ENCODE results near the gene GRID1. TPM values are rescaled to one million over a fixed set of nuclear protein-coding genes. Genes with fewer than 3 reads are reported as not detected.
A peak's percentile ranks its signal among the peaks of the same experiment; 100 is the strongest.

GRID1 gene
- total RNA-seq, 1 donor from 2014 or later, result 0.68 TPM

DNA sequence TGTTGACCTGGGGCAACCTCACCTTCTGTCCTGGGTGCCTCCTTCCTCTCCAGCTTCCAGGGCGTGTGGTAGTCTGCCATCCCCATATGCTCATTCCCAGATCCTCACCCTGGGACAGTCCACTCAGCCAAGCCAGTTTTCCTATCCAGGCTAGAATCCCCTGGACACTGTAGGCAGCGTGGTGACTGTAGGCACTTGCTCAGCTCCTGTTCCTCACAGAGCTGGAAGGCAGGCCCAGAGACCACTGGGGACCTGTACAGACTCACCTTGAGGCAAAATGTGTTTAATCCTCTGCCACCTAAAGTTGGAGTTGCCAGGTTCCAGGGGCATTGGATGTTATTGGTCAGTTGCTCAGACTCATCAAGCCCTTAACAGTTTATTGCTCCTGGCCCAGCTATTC, 2.4 kb upstream of the GRID1 start:
- ATAC-seq, result no peak

GRCh38 chr10:86368046-86368445, 1.5 kb upstream of the GRID1 start:
- ATAC-seq, result no peak

GRCh38 chr10:86367152-86367951, 757 bp upstream of the GRID1 start:
- ATAC-seq, result no peak

DNA sequence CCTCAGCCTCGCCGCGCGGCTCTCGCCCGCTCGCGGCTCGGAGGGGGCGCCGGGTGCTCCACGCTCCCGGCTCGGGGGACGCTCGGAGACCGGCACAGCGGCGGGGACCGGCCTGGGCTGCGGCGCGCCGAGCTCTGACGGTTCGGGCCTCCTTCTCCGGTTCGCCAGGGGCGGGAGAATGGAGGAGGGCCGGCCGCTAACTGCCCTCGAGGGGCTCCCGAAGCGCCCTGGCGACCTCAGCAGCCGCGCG, 232 bp upstream of the GRID1 start:
- no peak for ATAC-seq

- no peak for ATAC-seq
Measured at GRCh38 chr10:86365346-86366032, 1.1 kb downstream of the GRID1 start.

- no peak for ATAC-seq
Measured at GRCh38 chr10:86364491-86365345, 1.9 kb downstream of the GRID1 start.

DNA sequence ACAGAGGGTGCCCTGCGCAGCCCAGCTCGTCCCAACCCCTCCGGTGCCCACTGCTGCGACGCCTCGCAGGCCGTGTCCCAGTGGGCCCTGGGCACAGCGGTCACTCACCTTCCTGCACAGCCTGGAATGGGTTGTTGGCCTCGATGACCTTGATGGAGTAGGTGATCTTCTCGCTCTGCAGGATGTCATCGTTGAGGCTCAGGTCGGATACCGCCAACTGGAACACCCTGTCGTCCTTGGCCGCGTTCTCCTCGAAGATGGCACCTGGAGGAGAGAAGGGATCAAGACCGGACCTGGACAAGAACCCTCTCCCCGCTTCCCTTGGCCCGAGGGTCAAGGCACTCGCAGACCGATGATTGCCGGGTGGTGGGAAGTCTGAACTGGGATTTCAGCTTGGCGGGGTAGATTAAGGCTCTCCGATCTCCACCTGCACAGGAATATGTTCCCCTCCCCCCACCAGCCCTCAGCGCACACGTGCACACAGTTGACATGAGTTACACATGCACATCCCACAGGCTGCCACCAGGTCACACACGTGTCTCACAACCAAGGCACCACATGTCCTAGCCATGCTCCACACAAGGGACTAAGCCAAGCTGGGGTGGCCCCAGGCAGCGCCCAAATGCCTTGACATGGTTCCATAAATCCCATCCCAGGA, 2.6 kb downstream of the GRID1 start:
- peak; percentile 40 for ATAC-seq

DNA sequence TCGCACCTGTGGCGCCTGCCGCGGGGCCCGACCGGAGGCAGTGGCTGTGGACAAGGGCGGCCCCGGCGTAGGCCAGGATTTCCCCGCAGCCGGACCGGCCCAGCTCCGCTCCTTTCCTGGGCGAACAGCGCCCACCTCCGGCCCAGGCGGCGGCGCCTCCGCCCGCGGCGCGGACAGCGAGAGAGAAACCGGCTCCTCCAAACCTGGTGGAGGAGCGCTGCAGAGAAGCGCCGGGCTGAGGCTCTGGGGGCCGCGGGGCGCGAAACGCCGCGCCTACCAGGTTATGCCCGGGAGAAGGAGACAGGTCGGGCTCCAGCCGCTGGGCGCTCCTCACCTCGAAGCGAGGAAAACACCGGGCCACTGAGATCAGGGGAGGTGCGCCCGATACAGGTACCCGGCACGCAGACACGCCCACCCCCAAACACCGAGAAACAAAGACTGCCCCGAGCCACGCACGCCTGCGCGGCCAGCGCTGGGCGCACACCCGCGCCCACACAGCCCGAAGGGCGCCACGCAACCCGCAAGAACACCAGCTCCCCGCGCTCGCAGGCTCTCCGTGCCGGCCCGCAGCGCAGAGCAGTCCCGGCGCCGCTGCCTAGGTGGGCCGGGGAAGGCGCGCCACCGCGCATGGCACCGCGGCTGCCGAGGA, 3.3 kb downstream of the GRID1 start:
- peak; percentile 59 for ATAC-seq

GRCh38 chr10:86362586-86363183, 3.9 kb downstream of the GRID1 start:
- no peak for ATAC-seq

GRCh38 chr10:86362129-86362527, 4.5 kb downstream of the GRID1 start:
- ATAC-seq, result no peak

- no peak for ATAC-seq
Measured at GRCh38 chr10:86361156-86362128, 5.2 kb downstream of the GRID1 start.

- no peak for ATAC-seq
Measured at GRCh38 chr10:86360657-86361056, 5.9 kb downstream of the GRID1 start.

DNA sequence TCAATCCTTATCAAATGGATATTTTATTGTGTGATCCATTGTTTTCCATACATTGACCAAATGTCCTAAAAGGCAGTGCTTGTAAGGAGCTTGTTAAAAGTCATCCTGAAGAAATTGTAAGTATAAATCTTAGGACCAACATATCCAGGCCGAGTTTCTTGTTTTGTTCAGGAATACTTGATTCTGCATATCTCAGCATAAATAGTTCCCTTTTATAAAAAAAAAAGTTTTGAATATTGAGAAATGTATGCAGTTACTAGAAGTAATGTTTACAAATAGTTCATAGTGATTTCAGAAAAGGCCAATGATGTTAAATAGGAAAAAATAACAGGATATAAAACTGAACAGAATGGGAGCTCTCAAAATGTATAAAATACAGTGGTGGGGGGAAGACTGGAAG, 6.6 kb downstream of the GRID1 start:
- no peak for ATAC-seq

- no peak for ATAC-seq
Measured at GRCh38 chr10:86359111-86359510, 7.5 kb downstream of the GRID1 start.

- no peak for ATAC-seq
Measured at GRCh38 chr10:86357676-86358075, 8.9 kb downstream of the GRID1 start.

DNA sequence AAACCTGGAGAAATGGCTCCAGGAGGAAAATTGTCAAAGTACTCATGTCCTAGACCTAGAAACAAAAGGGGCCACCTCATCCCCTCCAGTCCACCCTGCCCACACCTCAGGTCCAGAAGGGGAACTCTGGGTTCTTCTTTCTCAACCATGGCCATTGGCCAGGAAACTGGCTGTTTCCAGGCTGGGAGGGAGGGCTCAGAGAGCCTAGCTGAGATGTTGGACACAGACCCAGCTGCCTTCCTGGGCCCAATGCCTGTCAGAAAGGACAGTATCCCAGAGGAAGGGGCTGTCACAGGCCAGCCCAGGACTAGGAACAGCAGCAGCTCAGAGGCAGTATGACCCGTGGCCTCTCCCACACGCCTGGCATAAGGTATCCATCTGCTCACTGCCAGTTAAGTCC, 9.6 kb downstream of the GRID1 start:
- ATAC-seq, result no peak

DNA sequence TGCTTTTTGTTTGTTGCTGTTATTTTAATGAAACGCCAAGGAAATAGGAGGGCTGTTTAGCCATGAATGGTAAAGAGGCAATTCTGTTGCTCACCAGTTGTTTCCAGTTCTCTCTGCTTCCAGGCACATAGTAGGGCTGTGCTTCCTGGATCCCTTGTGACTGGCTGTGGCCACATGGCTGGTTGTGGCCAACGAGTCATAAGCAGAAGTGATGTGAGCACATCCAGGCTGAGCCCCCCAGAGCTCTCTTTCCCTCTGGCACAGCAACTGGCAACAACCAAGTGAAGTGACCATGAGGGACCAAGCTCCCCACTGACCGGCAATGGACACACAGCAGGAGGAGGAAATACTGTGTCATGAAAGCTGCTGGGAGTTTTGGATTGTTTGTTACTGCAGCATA, 10.3 kb downstream of the GRID1 start:
- ATAC-seq, result no peak

- no peak for ATAC-seq
Measured at GRCh38 chr10:86355571-86356038, 11.0 kb downstream of the GRID1 start.

DNA sequence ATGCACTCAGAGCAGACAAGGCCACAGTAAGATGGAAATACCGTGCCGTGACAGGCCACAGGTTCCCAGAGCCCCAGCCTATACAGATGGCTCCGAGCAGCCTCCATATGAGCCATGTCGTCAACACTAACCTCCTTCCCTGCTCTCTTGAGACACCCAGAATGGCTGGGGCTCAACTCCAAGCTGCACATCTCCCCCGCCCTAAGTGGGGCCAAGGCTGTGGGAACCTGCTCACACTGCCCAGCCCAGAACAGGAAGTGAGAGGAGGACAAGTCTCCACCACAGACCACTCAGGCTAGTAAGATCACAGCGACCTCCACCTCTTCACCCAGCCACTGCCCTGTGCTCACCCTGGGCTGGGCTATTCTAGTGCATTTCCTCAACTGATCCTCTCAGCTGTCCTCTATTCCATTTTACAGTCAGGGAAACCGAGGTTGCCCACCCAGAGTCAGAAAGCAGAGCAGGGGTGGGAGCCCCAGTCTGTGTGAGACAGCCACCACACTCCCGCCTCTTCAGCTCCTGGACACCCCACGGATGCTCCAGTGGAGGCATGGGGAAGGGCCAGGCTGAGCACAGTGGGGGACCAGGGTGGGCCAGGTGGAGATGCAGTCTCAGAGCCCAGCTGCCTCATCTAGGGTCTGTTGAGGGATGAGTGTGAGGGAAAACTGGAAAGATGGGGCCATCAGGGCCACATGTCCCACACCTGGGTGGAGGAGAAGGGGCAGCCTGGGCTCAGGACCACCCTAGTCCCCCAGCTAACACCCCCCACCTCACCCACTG, 11.6 kb downstream of the GRID1 start:
- ATAC-seq, result no peak
